Gastrocnemius medialis (tissue), 4 donors: ENCODE results near the gene DUSP18. TPM values are rescaled to one million over a fixed set of nuclear protein-coding genes. Genes with fewer than 3 reads are reported as not detected.
A peak's percentile ranks its signal among the peaks of the same experiment; 100 is the strongest.

ENCODE experiments used
- ATAC-seq, 2 donors: fragments of 150-250 bp; one replicate each; pipeline ENCODE4 v1.9.1; 2016
- DNase-seq, 2 donors: peaks; one replicate each; pipeline ENCODE4 v3.0.0-alpha.2; 2019
- H3K27ac ChIP-seq, 4 donors: fragments of 200-600 bp; sonication (generic); 1 replicate in 1 of 4; 2 replicates in 3 of 4; pipeline ENCODE4 v1.5.1; 2016 to 2018; ENCODE audit warnings: mild to moderate bottlenecking in 2 of 4, moderate library complexity in 1 of 4
- H3K27me3 ChIP-seq, 3 donors: fragments of 200-600 bp; sonication (generic) in 2 of 3; 1 replicate in 1 of 3; 2 replicates in 2 of 3; pipeline versions ENCODE4 v1.5.1 to v1.6.0; 2016 to 2019; ENCODE audit warnings: mild to moderate bottlenecking in 1 of 3, moderate library complexity in 1 of 3
- H3K36me3 ChIP-seq, 2 donors: fragments of 200-600 bp; sonication (generic) in 1 of 2; one replicate each; pipeline ENCODE4 v1.5.1; 2017 to 2018
- H3K4me1 ChIP-seq, 2 donors: fragments of 200-600 bp; sonication (generic) in 1 of 2; one replicate each; pipeline ENCODE4 v1.5.1; 2016 to 2017; ENCODE audit warnings: mild to moderate bottlenecking in 2 of 2
- H3K4me3 ChIP-seq, 4 donors: fragments of 200-600 bp; sonication (generic) in 3 of 4; 1 replicate in 1 of 4; 2 replicates in 3 of 4; pipeline ENCODE4 v1.5.1; 2016 to 2019; ENCODE audit warnings: mild to moderate bottlenecking in 2 of 4
- H3K9me3 ChIP-seq, 3 donors: fragments of 200-600 bp; sonication (generic) in 2 of 3; 1 replicate in 1 of 3; 2 replicates in 2 of 3; pipeline ENCODE4 v1.5.1; 2016 to 2019
- CTCF ChIP-seq, 5 experiments: fragments of 450-650 bp in 3 of 5; fragments of 200-600 bp in 2 of 5; sonication (generic) in 2 of 5; IDR thresholded peaks in 4 of 5; conservative IDR thresholded peaks in 1 of 5; 1 replicate in 4 of 5; 2 replicates in 1 of 5; pipeline ENCODE4 v1.5.1; 2016 to 2019; ENCODE audit warnings: antibody characterized with exemption in 5 of 5, mild to moderate bottlenecking in 3 of 5, moderate library complexity in 3 of 5
- POLR2A ChIP-seq, 2 donors: fragments of 450-650 bp; IDR thresholded peaks; one replicate each; pipeline ENCODE4 v1.6.1; 2017; ENCODE audit warnings: antibody characterized with exemption in 2 of 2, mild to moderate bottlenecking in 2 of 2, moderate library complexity in 2 of 2
- in situ Hi-C, 4 donors: fragments of 200-750 bp; cut with MboI; loops; one replicate each; pipeline versions ENCODE4 v1.15.0 to v1.8.0; 2017; ENCODE audit warnings: low sequenced_read_pairs in 4 of 4
- intact Hi-C: fragments of 100-400 bp; cut with DNase I; formaldehyde crosslinking; loops from one replicate; pipeline ENCODE4 v1.15.1; 2023; ENCODE audit warnings: low total_unique reads
- total RNA-seq, 4 donors: library from RNA; depleted of rRNA; stranded (reverse); fragments of >200 nt; gene quantifications; one replicate each; pipeline versions ENCODE4 v1.1.0 to v1.2.3, GENCODE V29; 2016

The DUSP18 gene
- total RNA-seq, 4 donors from 2014 or later, result 0.82 to 4.3 (median 2.0) TPM

- in situ Hi-C loops, result no loop called here
- no peaks in the 10 kb centered on the region for H3K36me3 ChIP-seq
- H3K9me3 ChIP-seq, result no peaks in the 10 kb centered on the region
- no peak overlapping the region for H3K4me3 ChIP-seq
- ATAC-seq, result peak; percentile 69 to 79
- peaks cover 0 to 14% of the 10 kb centered on the region in 2 donors for H3K4me1 ChIP-seq
- TF ChIP-seq CTCF (IDR thresholded peaks at IDR 0.05 in 4 of 5, conservative IDR thresholded peaks at IDR 0.05 in 1 of 5) (no peak), POLR2A (IDR thresholded peaks at IDR 0.05) (no peak)
- intact Hi-C loops, result loop anchor here (5.0 kb wide), 1 partner anchor 39 kb away; the partner anchor contains the start of gene DUSP18
- H3K27me3 ChIP-seq, result no peaks in the 10 kb centered on the region
- DNase-seq, result no peak
- H3K27ac ChIP-seq, result peak overlapping the region in 2 of 4 donors; percentile 46 to 61
Observed at GRCh38 chr22:30705710-30706651, 38.3 kb upstream of the DUSP18 start.

- H3K36me3 ChIP-seq, result no peaks in the 10 kb centered on the region
- no peaks in the 10 kb centered on the region for H3K9me3 ChIP-seq
- TF ChIP-seq CTCF (IDR thresholded peaks at IDR 0.05 in 4 of 5, conservative IDR thresholded peaks at IDR 0.05 in 1 of 5) (no peak), POLR2A (IDR thresholded peaks at IDR 0.05) (no peak)
- intact Hi-C loops, result loop anchor here (5.0 kb wide), 1 partner anchor 38 kb away; the partner anchor contains the start of gene DUSP18
- DNase-seq (no peak), ATAC-seq (no peak)
- no peaks in the 10 kb centered on the region for H3K27me3 ChIP-seq
- H3K4me1 ChIP-seq, result peaks cover 0 to 14% of the 10 kb centered on the region in 2 donors
- H3K27ac ChIP-seq, result no peak overlapping the region
- no peak overlapping the region for H3K4me3 ChIP-seq
- in situ Hi-C loops, result no loop called here
Observed at GRCh38 chr22:30704978-30705377, 37.3 kb upstream of the DUSP18 start.

GRCh38 chr22:30702856-30703255 lies 35.2 kb upstream of the DUSP18 start:
- no peak for TF ChIP-seq CTCF (IDR thresholded peaks at IDR 0.05 in 4 of 5, conservative IDR thresholded peaks at IDR 0.05 in 1 of 5)
- no peak for TF ChIP-seq POLR2A (IDR thresholded peaks at IDR 0.05)
- H3K4me1 ChIP-seq, result peaks cover 0 to 14% of the 10 kb centered on the region in 2 donors
- H3K9me3 ChIP-seq, result no peaks in the 10 kb centered on the region
- no peak overlapping the region for H3K4me3 ChIP-seq
- no peak for DNase-seq
- intact Hi-C loops (no loop called here), in situ Hi-C loops (no loop called here)
- H3K36me3 ChIP-seq, result no peaks in the 10 kb centered on the region
- no peak for ATAC-seq
- no peaks in the 10 kb centered on the region for H3K27me3 ChIP-seq
- H3K27ac ChIP-seq, result no peak overlapping the region

GRCh38 chr22:30701872-30702271 lies 34.2 kb upstream of the DUSP18 start:
- Histone ChIP-seq H3K4me1 (peaks cover 0 to 12% of the 10 kb centered on the region in 2 donors), H3K9me3 (no peaks in the 10 kb centered on the region), H3K27ac (no peak overlapping the region), H3K27me3 (no peaks in the 10 kb centered on the region), H3K36me3 (no peaks in the 10 kb centered on the region), H3K4me3 (no peak overlapping the region)
- no peak for TF ChIP-seq POLR2A (IDR thresholded peaks at IDR 0.05)
- TF ChIP-seq CTCF (IDR thresholded peaks at IDR 0.05 in 4 of 5, conservative IDR thresholded peaks at IDR 0.05 in 1 of 5), result no peak
- DNase-seq (no peak), ATAC-seq (no peak)
- intact Hi-C loops, result no loop called here
- in situ Hi-C loops, result no loop called here
